Stomach smooth muscle (tissue), 2 donors: ENCODE data around the gene GNG14.
"Not testable (repeated sequence)": the region's sequence is repeated elsewhere in the genome, so short reads cannot be mapped to it uniquely, and the experiment has no call there.

Experiments used
- H3K27ac ChIP-seq: one replicate; pipeline ENCODE4 v1.7.0; 2013; ENCODE audit warnings: mild to moderate bottlenecking, low read length, inconsistent platforms
- H3K27me3 ChIP-seq, 2 donors: one replicate each; pipeline ENCODE4 v1.7.0; 2013; ENCODE audit warnings: low read length in 2 of 2; ENCODE audit not compliant: insufficient read depth in 2 of 2, control insufficient read depth in 1 of 2
- H3K36me3 ChIP-seq, 2 donors: one replicate each; pipeline ENCODE4 v1.7.0; 2013; ENCODE audit warnings: low read length in 2 of 2; ENCODE audit not compliant: control insufficient read depth in 2 of 2, insufficient read depth in 2 of 2
- H3K4me1 ChIP-seq: one replicate; pipeline ENCODE4 v1.7.0; 2013; ENCODE audit warnings: low read length; ENCODE audit not compliant: control insufficient read depth, insufficient read depth
- H3K4me3 ChIP-seq, 2 donors: one replicate each; pipeline ENCODE4 v1.7.0; 2013; ENCODE audit warnings: low read length in 2 of 2
- H3K9ac ChIP-seq, 2 donors: one replicate each; pipeline ENCODE4 v1.7.0; 2013; ENCODE audit warnings: low read length in 2 of 2, mild to moderate bottlenecking in 1 of 2
- H3K9me3 ChIP-seq, 2 donors: one replicate each; pipeline ENCODE4 v1.7.0; 2013; ENCODE audit warnings: low read length in 2 of 2; ENCODE audit not compliant: control insufficient read depth in 2 of 2
- donor health status: healthy.
- donor health status: Pancreatic carcinoma.

GNG14 gene

GRCh38 chr19:12723641-12724426 is 36.0 kb downstream of the GNG14 start, which contains the start of gene TNPO2:
Gene TNPO2, minus strand, starts transcription at chr19:12723932. Its CDS starts 2,955 bp downstream, at chr19:12720977.
- Histone ChIP-seq H3K27me3 (no peaks in the 10 kb centered on the region), H3K27ac (peak within 1 kb of the TSS; percentile 93), H3K4me3 (peak within 1 kb of the TSS; percentile 81 to 86), H3K4me1 (peaks cover 39% of the 10 kb centered on the region), H3K36me3 (peaks cover 7 to 8% of the 10 kb centered on the region in 2 donors), H3K9ac (peak within 1 kb of the TSS; percentile 78 to 80), H3K9me3 (no peaks in the 10 kb centered on the region)

- not testable (repeated sequence) for H3K9ac ChIP-seq, H3K4me3 ChIP-seq
Observed at GRCh38 chr19:12725612-12726011, 37.8 kb downstream of the GNG14 start.

DNA sequence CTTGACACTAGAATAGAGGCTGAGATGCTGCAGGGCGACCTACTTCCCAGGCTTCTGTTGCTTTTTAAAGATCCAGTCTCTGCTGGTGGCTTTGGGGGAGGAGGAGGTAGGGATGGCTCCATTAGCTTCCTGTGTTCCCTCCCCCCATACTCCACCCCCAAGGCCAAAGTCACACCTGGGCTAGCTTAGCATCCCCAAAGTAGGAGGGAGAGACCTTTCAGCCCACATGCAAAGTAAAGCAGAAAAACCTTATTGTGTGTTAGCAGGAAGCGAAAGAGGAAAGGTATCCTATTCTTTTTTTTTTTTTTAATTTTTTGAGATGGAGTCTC is 39.2 kb downstream of the GNG14 start:
- no peaks in the 10 kb centered on the region for H3K9me3 ChIP-seq

More at GRCh38 chr19:12725612-12726011, 37.8 kb downstream of the GNG14 start:
- not testable (repeated sequence) for H3K9me3 ChIP-seq, H3K27ac ChIP-seq, H3K27me3 ChIP-seq
- Histone ChIP-seq H3K36me3 (peaks cover 12 to 13% of the 10 kb centered on the region in 2 donors), H3K4me1 (peaks cover 26% of the 10 kb centered on the region)

DNA sequence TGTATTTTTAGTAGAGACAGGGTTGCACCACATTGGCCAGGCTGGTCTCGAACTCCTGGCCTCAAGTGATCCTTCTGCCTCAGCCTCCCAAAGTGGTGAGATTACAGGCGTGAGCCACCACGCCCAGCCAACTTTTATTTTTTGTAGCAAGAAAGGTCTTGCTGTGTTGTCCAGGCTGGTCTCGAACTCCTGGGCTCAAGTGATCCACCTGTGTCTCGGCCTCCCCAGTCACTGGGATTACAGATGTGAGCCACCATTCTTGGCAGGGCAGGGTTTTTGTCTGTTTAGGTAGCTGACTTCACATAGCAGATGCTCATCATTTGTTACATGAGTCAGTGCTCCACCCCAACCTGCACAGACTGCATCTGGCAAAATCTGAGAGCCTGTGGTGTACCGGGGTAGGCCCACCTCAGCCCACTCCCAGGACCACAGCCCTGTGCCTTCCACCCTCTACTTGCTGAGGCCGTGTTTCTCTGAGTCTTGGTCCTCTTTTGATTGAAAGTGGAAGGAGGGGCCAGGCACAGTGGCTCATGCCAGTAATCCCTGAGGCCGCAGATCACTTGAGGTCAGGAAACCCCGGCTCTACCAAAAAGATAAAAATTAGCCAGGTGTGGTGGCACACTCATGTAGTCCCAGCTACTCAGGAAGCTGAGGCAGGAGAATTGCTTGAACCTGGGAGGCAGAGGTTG is 40.1 kb downstream of the GNG14 start:
- Histone ChIP-seq H3K9me3 (no peaks in the 10 kb centered on the region), H3K4me1 (peaks cover 30% of the 10 kb centered on the region), H3K27me3 (no peaks in the 10 kb centered on the region), H3K4me3 (no peak overlapping the region), H3K36me3 (peaks cover 20 to 25% of the 10 kb centered on the region in 2 donors), H3K27ac (no peak overlapping the region), H3K9ac (no peak overlapping the region)

More for the DNA sequence above, 39.2 kb downstream of the GNG14 start:
- H3K9ac ChIP-seq, result no peak overlapping the region
- H3K27me3 ChIP-seq, result no peaks in the 10 kb centered on the region
- no peak overlapping the region for H3K4me3 ChIP-seq
- H3K27ac ChIP-seq, result no peak overlapping the region
- peaks cover 20 to 22% of the 10 kb centered on the region in 2 donors for H3K36me3 ChIP-seq
- peaks cover 23% of the 10 kb centered on the region for H3K4me1 ChIP-seq

DNA sequence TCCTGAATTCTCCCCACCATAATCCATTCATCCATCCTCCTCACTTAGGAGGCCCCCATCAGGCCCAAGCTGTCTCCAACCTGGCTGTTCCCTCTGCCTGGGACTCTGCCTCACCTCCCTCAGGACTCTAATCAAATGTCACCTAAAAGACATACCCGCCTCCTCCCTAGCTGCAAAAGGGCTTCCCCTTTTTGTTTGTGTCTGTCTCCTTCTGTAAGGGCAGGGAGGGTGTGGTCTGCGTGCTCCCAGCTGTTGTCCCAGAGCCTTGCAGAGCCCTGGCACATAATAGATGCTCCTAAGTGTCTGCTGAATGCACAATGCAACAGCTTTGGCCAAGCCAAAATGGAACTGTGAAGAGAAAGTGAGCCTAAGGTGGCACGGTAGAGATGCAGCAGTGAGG is 42.3 kb downstream of the GNG14 start:
- Histone ChIP-seq H3K27ac (no peak overlapping the region), H3K27me3 (no peaks in the 10 kb centered on the region), H3K9me3 (no peaks in the 10 kb centered on the region), H3K4me3 (no peak overlapping the region), H3K36me3 (peaks cover 20 to 25% of the 10 kb centered on the region in 2 donors), H3K9ac (no peak overlapping the region), H3K4me1 (peaks cover 28% of the 10 kb centered on the region)

- H3K27ac ChIP-seq, result no peak overlapping the region
- H3K9ac ChIP-seq, result no peak overlapping the region
Observed at GRCh38 chr19:12731337-12731736, 43.5 kb downstream of the GNG14 start.

GRCh38 chr19:12733369-12734214 is 45.8 kb downstream of the GNG14 start:
- peaks cover 50% of the 10 kb centered on the region for H3K4me1 ChIP-seq
- H3K9ac ChIP-seq, result peak overlapping the region; percentile 92 to 96
- H3K36me3 ChIP-seq, result peaks cover 20 to 21% of the 10 kb centered on the region in 2 donors
- H3K9me3 ChIP-seq, result no peaks in the 10 kb centered on the region
- no peaks in the 10 kb centered on the region for H3K27me3 ChIP-seq
- peak overlapping the region; percentile 84 for H3K27ac ChIP-seq
- peak overlapping the region; percentile 85 to 91 for H3K4me3 ChIP-seq

More at GRCh38 chr19:12731337-12731736, 43.5 kb downstream of the GNG14 start:
- peaks cover 32% of the 10 kb centered on the region for H3K4me1 ChIP-seq
- H3K27me3 ChIP-seq, result no peaks in the 10 kb centered on the region
- H3K4me3 ChIP-seq, result no peak overlapping the region
- H3K36me3 ChIP-seq, result peaks cover 20 to 25% of the 10 kb centered on the region in 2 donors
- no peaks in the 10 kb centered on the region for H3K9me3 ChIP-seq

- Histone ChIP-seq H3K4me3 (peak within 1 kb of the TSS; percentile 83 to 98), H3K9ac (peak within 1 kb of the TSS; percentile 81 to 93), H3K27me3 (no peaks in the 10 kb centered on the region), H3K36me3 (peaks cover 6 to 11% of the 10 kb centered on the region in 2 donors), H3K9me3 (no peaks in the 10 kb centered on the region), H3K4me1 (peaks cover 43% of the 10 kb centered on the region), H3K27ac (peak within 1 kb of the TSS; percentile 87)
Observed at GRCh38 chr19:12736995-12737834, 49.4 kb downstream of the GNG14 start, which contains the start of gene GET3. Gene GET3, plus strand, starts transcription at chr19:12737497. Its CDS starts 9 bp downstream, at chr19:12737506.

DNA sequence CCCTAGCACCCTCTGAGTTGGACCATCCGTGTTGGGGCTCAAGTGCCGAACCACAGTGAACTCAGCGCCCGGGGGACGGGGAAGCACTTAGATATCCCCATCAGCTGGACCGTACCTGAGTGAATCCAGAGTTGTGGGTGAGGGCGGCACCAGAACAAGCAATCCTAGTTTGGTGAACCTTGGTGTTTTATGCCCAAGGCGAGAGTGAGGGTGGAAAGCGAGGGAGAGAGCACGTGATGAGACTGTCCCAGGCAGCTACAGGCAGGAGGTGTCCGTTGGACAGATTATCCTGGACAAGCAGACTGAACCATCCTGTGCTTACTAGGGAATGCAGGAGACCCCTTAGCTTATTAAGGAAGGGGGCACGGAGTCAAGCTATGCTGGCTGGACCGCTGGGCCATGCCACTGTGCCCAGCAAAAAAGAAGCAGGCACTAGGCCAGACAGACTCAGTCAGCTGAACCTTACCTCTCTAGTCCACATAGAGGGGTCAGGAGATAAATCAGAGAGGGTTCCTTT is 50.1 kb downstream of the GNG14 start:
- Histone ChIP-seq H3K4me1 (peaks cover 36% of the 10 kb centered on the region), H3K4me3 (peak overlapping the region; percentile 83 to 98), H3K27me3 (no peaks in the 10 kb centered on the region), H3K9me3 (no peaks in the 10 kb centered on the region), H3K27ac (peak overlapping the region; percentile 87), H3K9ac (peak overlapping the region; percentile 81 to 93), H3K36me3 (peaks cover 9 to 10% of the 10 kb centered on the region in 2 donors)
